GM19043 (cell line): Measurements from ENCODE around the gene INTS1.

Experiments
- ATAC-seq: cut with Tn5 transposase; IDR thresholded peaks from one replicate; pipeline ENCODE4 v1.9.1; 2021; ENCODE audit warnings: low read depth; ENCODE audit not compliant: unreplicated experiment

Gene INTS1

GRCh38 chr7:1493571-1493970 is 10.6 kb downstream of the INTS1 start:
- no peak for ATAC-seq

GRCh38 chr7:1493129-1493528 is 11.1 kb downstream of the INTS1 start:
- no peak for ATAC-seq

GRCh38 chr7:1492640-1493039 is 11.5 kb downstream of the INTS1 start:
- no peak for ATAC-seq

- no peak for ATAC-seq
These were observed 12.0 kb downstream of the INTS1 start for GRCh38 chr7:1492221-1492620.

GRCh38 chr7:1490837-1491236 is 13.4 kb downstream of the INTS1 start:
- ATAC-seq, result no peak

GRCh38 chr7:1489336-1489735 is 14.9 kb downstream of the INTS1 start:
- no peak for ATAC-seq

- no peak for ATAC-seq
These were observed 16.2 kb downstream of the INTS1 start for GRCh38 chr7:1488016-1488415.

- ATAC-seq, result no peak
These were observed 16.7 kb downstream of the INTS1 start for GRCh38 chr7:1487466-1487865.

- no peak for ATAC-seq
These were observed 17.6 kb downstream of the INTS1 start for GRCh38 chr7:1486571-1486970.

GRCh38 chr7:1485156-1485555 is 19.0 kb downstream of the INTS1 start:
- no peak for ATAC-seq

- ATAC-seq, result no peak
These were observed 19.6 kb downstream of the INTS1 start for GRCh38 chr7:1484569-1484968.

- ATAC-seq, result no peak
These were observed 20.4 kb downstream of the INTS1 start for GRCh38 chr7:1483536-1484505.

GRCh38 chr7:1483079-1483478 is 21.1 kb downstream of the INTS1 start:
- ATAC-seq, result no peak

- ATAC-seq, result no peak
These were observed 22.9 kb downstream of the INTS1 start for GRCh38 chr7:1481300-1481699.

- no peak for ATAC-seq
These were observed 23.5 kb downstream of the INTS1 start for GRCh38 chr7:1480670-1481069.

GRCh38 chr7:1479287-1479686 is 24.9 kb downstream of the INTS1 start:
- no peak for ATAC-seq

- ATAC-seq, result no peak
These were observed 25.7 kb downstream of the INTS1 start for GRCh38 chr7:1478480-1478879.

- no peak for ATAC-seq
These were observed 27.3 kb downstream of the INTS1 start for GRCh38 chr7:1476859-1477258.

GRCh38 chr7:1475991-1476390 is 28.2 kb downstream of the INTS1 start:
- ATAC-seq, result no peak

- ATAC-seq, result no peak
These were observed 28.8 kb downstream of the INTS1 start for GRCh38 chr7:1475393-1475792.

GRCh38 chr7:1474736-1475135 is 29.5 kb downstream of the INTS1 start:
- ATAC-seq, result no peak

GRCh38 chr7:1473864-1474512 is 30.2 kb downstream of the INTS1 start:
- ATAC-seq, result no peak
